H1 (cell line): ENCODE data around the gene CUL2. TPM values are rescaled to one million over a fixed set of nuclear protein-coding genes. Genes with fewer than 3 reads are reported as not detected.

Experiments used
- ASH2L ChIP-seq: fragments of 200-600, 300-600 bp; sonication (generic); IDR thresholded peaks from one replicate; pipeline ENCODE4 v1.7.1; 2017; ENCODE audit warnings: low read length
- RXRA ChIP-seq: IDR thresholded peaks from 2 replicates; pipeline ENCODE4 v1.6.1; 2011; ENCODE audit warnings: low read depth, mild to moderate bottlenecking, low read length, moderate library complexity; ENCODE audit not compliant: insufficient read depth
- TEAD4 ChIP-seq: IDR thresholded peaks from 2 replicates; pipeline ENCODE4 v1.6.1; 2012; ENCODE audit warnings: low read depth, low read length, inconsistent platforms, mixed read lengths
- polyA plus RNA-seq, 7 experiments: library from polyadenylated mRNA; depleted of rRNA in 3 of 7; stranded (reverse) in 5 of 7; unstranded in 2 of 7; fragments of >200 nt in 5 of 7; fragments of 200-250 nt in 2 of 7; gene quantifications; 1 replicate in 5 of 7; 2 replicates in 1 of 7; 4 replicates in 1 of 7; pipeline versions ENCODE4 v1.2.1 to v1.2.3, GENCODE V29; 2011 to 2013; ENCODE audit warnings: missing spikeins in 2 of 7, mixed read lengths in 2 of 7
- total RNA-seq: library from RNA; stranded (reverse); fragmentation: NEBNext Ultra II Directional; extraction: Animal tissue kit (Norgen Biotek cat#: 25700); gene quantifications from 2 replicates; pipeline ENCODE4 v1.2.1, GENCODE V29; 2021
- TF ChIP-seq, protein P1 (sequence below): IDR thresholded peaks from 2 replicates; pipeline ENCODE4 v1.6.1; 2012; ENCODE audit warnings: inconsistent platforms

CUL2 gene
- total and polyA plus RNA-seq, 2 of the 8 experiments (the other 6 are each of a cell fraction or from before 2014, with no cell fraction given) = 10.2 to 43.1 TPM

DNA sequence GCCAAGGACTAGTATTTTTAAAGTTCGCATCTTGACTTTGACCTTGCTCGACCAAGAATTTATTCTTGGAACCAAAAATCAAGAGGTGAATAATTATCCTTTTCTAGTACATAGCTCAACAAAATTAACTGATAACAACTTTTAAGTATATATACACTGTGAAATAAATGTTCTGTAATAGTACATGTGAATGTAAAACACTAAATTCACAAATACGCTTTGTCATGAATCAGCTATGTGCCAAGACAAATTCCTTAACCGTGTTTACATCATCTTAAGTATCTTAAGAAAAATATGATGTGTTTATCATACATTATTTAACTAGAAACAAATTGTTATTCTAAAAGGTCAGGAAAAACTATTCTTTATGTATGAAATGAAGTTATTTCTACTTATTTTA is 83.3 kb downstream of the CUL2 start (continued):
- TF ChIP-seq RXRA (no peak), TEAD4 (no peak), ASH2L (no peak)
- TF ChIP-seq, protein P1, sequence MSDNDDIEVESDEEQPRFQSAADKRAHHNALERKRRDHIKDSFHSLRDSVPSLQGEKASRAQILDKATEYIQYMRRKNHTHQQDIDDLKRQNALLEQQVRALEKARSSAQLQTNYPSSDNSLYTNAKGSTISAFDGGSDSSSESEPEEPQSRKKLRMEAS = no peak
